ENCODE results near the gene LAMTOR1. TPM values are rescaled to one million over a fixed set of nuclear protein-coding genes. Genes with fewer than 3 reads are reported as not detected.

LAMTOR1 gene
- total RNA-seq, 1 experiment from 2014 or later, result 94.6 TPM

DNA sequence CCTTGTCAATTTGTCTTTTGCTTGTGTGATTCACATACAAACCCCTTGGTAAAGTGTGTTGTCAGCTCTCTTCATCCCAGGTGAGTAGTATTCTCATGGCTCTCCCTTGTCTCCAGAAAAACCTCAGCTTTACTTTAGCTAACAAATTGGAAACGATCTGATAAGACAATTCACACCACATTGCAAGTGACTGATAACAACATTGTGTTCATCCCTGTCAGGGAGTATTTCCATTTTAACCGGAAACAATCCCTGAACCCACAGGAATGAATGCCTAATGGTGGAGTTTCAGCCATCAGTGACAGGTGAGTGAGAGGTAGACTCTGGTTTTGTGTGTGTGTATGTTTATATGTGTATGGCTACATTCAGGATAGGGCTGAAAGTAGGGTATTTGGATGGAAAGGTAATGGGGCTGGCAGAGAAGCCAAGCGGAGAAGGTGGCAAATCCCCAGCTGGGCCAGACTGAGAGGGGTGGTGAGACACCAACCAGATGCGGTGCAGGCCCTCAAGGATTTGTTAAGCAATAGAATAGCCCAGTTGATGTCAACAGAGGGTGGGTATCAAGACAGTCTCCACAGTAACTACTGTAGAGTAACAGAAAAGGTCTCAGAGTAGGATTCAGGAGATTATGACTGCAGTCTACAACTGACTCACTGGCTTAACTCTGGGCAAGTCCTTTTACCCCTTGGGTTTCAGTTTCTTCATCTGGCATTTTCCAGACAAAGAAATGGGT lies 14.9 kb downstream of the LAMTOR1 start:
- CTCF ChIA-PET, result no interaction called here
- BruUV-seq (replicated peaks), result no TSS peak
- intact Hi-C loops (cut with micrococcal nuclease; ENCODE audit: unreplicated experiment), result no loop called here

DNA sequence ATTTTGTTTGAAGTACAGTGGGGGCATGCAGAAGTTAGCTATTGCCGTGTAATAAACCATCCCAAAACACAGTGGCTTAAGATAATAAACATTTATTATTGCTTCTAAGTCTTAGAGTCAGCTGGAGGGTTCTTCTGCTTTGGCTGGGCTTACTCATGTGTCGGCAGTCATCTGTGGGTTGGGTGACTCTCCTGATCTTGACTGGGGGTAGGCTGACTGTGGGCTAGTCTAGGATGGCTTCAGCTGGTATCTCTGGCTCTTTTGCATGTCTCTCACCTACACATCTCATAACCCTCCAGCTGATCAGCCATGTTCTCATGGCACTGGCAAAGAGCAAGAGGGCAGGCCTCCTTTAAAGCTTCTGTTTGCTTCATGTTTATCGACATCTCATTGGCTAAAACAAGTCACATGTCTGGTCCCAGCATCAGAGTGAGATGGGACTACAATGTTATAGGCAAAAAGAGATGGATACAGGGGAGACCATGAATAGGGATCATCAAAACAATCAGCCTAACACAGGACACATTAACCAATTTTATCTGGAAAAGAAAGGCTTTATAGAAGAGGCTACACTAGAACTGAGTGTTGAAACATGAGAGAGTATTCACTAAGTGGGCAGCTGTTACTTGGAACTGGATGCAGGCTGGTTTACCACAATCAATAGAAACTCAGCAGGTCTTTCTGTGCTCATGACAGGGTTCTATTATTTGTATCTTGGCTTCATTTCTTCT lies 17.3 kb downstream of the LAMTOR1 start:
- 0 out of 2 replicates have a peak, but pooled peaks cover 5% of the 10 kb centered on the region for H3K36me3 ChIP-seq (ENCODE audit: low read depth)
- H3K4me1 ChIP-seq (replicated peaks; ENCODE audit: insufficient read depth), result peaks cover 20% of the 10 kb centered on the region
- BruUV-seq (replicated peaks), result no TSS peak
- no peak for DNase-seq
- H3K4me2 ChIP-seq, result no peak overlapping the region
- H3F3A ChIP-seq (ENCODE audit: insufficient read depth, low read depth), result peaks cover 29% of the 10 kb centered on the region
- H2AFZ ChIP-seq, result no peak overlapping the region
- no peak for TF ChIP-seq EZH2 (IDR thresholded peaks at IDR 0.05; ENCODE audit: low read depth)
- TF ChIP-seq, protein P1, sequence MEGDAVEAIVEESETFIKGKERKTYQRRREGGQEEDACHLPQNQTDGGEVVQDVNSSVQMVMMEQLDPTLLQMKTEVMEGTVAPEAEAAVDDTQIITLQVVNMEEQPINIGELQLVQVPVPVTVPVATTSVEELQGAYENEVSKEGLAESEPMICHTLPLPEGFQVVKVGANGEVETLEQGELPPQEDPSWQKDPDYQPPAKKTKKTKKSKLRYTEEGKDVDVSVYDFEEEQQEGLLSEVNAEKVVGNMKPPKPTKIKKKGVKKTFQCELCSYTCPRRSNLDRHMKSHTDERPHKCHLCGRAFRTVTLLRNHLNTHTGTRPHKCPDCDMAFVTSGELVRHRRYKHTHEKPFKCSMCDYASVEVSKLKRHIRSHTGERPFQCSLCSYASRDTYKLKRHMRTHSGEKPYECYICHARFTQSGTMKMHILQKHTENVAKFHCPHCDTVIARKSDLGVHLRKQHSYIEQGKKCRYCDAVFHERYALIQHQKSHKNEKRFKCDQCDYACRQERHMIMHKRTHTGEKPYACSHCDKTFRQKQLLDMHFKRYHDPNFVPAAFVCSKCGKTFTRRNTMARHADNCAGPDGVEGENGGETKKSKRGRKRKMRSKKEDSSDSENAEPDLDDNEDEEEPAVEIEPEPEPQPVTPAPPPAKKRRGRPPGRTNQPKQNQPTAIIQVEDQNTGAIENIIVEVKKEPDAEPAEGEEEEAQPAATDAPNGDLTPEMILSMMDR (conservative IDR thresholded peaks at IDR 0.05), result no peak
- no peaks in the 10 kb centered on the region for H3K27me3 ChIP-seq (ENCODE audit: insufficient read depth, low read depth)
- no peaks in the 10 kb centered on the region for H4K20me1 ChIP-seq (ENCODE audit: insufficient read depth)
- no peak overlapping the region for H3K27ac ChIP-seq
- POLR2A ChIA-PET (ENCODE audit: unreplicated experiment), result interaction anchor here (0.6 kb wide), 1 partner anchor 9 kb away, joined by 7 read pairs; no protein-coding TSS in a partner anchor
- no peak overlapping the region for H3K4me3 ChIP-seq
- intact Hi-C loops (cut with micrococcal nuclease; ENCODE audit: unreplicated experiment), result no loop called here
- CTCF ChIA-PET, result interaction anchor here (1.9 kb wide), 1 partner anchor 60 kb away, joined by 4 read pairs; no protein-coding TSS in a partner anchor
- no peaks in the 10 kb centered on the region for H3K9me2 ChIP-seq (ENCODE audit: insufficient read depth)
- H3K9me3 ChIP-seq (ENCODE audit: insufficient read depth, low read depth), result no peaks in the 10 kb centered on the region
- no peaks in the 10 kb centered on the region for H3K79me2 ChIP-seq (ENCODE audit: low read depth)

More for the DNA sequence above, 14.9 kb downstream of the LAMTOR1 start:
- no peak overlapping the region for H3K4me2 ChIP-seq
- no peak overlapping the region for H2AFZ ChIP-seq
- peaks cover 18% of the 10 kb centered on the region; the same call in 1 of the 2 replicates for H3F3A ChIP-seq (ENCODE audit: insufficient read depth, low read depth)
- H3K79me2 ChIP-seq (ENCODE audit: low read depth), result no peaks in the 10 kb centered on the region
- H3K4me1 ChIP-seq (replicated peaks; ENCODE audit: insufficient read depth), result no peaks in the 10 kb centered on the region
- TF ChIP-seq EZH2 (IDR thresholded peaks at IDR 0.05; ENCODE audit: low read depth), result no peak
- TF ChIP-seq, protein P1 (conservative IDR thresholded peaks at IDR 0.05), result no peak
- DNase-seq, result no peak
- H3K27ac ChIP-seq, result no peak overlapping the region
- no peaks in the 10 kb centered on the region for H3K9me3 ChIP-seq (ENCODE audit: insufficient read depth, low read depth)
- H4K20me1 ChIP-seq (ENCODE audit: insufficient read depth), result no peaks in the 10 kb centered on the region
- 0 out of 2 replicates have a peak, but pooled peaks cover 5% of the 10 kb centered on the region for H3K36me3 ChIP-seq (ENCODE audit: low read depth)
- no peaks in the 10 kb centered on the region for H3K27me3 ChIP-seq (ENCODE audit: insufficient read depth, low read depth)
- no peak overlapping the region for H3K4me3 ChIP-seq
- no peaks in the 10 kb centered on the region for H3K9me2 ChIP-seq (ENCODE audit: insufficient read depth)
- POLR2A ChIA-PET (ENCODE audit: unreplicated experiment), result no interaction called here

DNA sequence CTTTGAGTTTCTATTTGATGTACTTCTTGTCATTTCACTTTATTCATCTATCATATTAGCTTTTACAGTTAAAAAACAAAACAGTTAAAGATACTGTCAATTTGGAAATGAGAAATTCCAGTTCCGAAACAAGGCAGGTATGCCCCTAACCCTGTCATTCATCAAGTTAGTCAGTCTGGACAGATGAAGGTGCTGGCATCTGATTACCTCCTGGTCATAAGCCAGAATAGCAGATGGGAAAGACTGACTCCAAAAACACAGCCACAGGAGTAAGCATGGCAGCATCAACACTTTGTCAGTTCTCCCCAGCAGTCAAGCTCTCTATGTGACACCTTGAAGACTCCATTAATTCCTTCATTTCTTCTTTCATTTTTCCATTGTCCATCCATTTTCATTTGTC lies 18.1 kb downstream of the LAMTOR1 start:
- H4K20me1 ChIP-seq (ENCODE audit: insufficient read depth), result no peaks in the 10 kb centered on the region
- BruUV-seq (replicated peaks), result no TSS peak
- no peak overlapping the region for H3K4me2 ChIP-seq
- DNase-seq, result no peak
- TF ChIP-seq, protein P1 (conservative IDR thresholded peaks at IDR 0.05), result no peak
- TF ChIP-seq EZH2 (IDR thresholded peaks at IDR 0.05; ENCODE audit: low read depth), result no peak
- ChIA-PET POLR2A (ENCODE audit: unreplicated experiment) (interaction anchor here (0.6 kb wide), 1 partner anchor 15 kb away, joined by 3 read pairs; no protein-coding TSS in a partner anchor), CTCF (interaction anchor here (0.6 to 0.7 kb wide), 4 partner anchors 33 to 1991 kb away, joined by 3 to 6 read pairs (median 4); no protein-coding TSS in a partner anchor)
- no peaks in the 10 kb centered on the region for H3K27me3 ChIP-seq (ENCODE audit: insufficient read depth, low read depth)
- 0 out of 2 replicates have a peak, but pooled peaks cover 4% of the 10 kb centered on the region for H3K36me3 ChIP-seq (ENCODE audit: low read depth)
- H3K4me1 ChIP-seq (replicated peaks; ENCODE audit: insufficient read depth), result peaks cover 20% of the 10 kb centered on the region
- H3K4me3 ChIP-seq, result no peak overlapping the region
- peaks cover 29% of the 10 kb centered on the region for H3F3A ChIP-seq (ENCODE audit: insufficient read depth, low read depth)
- H3K79me2 ChIP-seq (ENCODE audit: low read depth), result peaks cover under 1% of the 10 kb centered on the region
- intact Hi-C loops (cut with micrococcal nuclease; ENCODE audit: unreplicated experiment), result loop anchor here (5.0 kb wide), 2 partner anchors 137 to 158 kb away; partner anchors contain the start of genes INPPL1, RNF121 and XNDC1N
- no peaks in the 10 kb centered on the region for H3K9me2 ChIP-seq (ENCODE audit: insufficient read depth)
- no peak overlapping the region for H2AFZ ChIP-seq
- no peaks in the 10 kb centered on the region for H3K9me3 ChIP-seq (ENCODE audit: insufficient read depth, low read depth)
- H3K27ac ChIP-seq, result no peak overlapping the region
